Ovary (tissue), 3 donors: ENCODE data around the gene BBS9.

Experiments used
- EP300 ChIP-seq: sonication (generic); formaldehyde crosslinking; IDR thresholded peaks from one replicate; pipeline ENCODE4 v1.6.1; 2017; ENCODE audit warnings: antibody characterized with exemption
- POLR2A ChIP-seq: fragments of 450-650 bp; IDR thresholded peaks from one replicate; pipeline ENCODE4 v1.6.1; 2017; ENCODE audit warnings: antibody characterized with exemption, mild to moderate bottlenecking, moderate library complexity
- TF ChIP-seq, protein P1 (sequence below), 3 donors: fragments of 450-650 bp in 2 of 3; fragments of 200-600 bp in 1 of 3; IDR thresholded peaks; one replicate each; pipeline versions ENCODE4 v1.5.1 to v1.8.0; 2016 to 2022; ENCODE audit warnings: antibody characterized with exemption in 3 of 3, mild to moderate bottlenecking in 1 of 3
- donor health status: DM: no; HTN: no; CAD: no.

DNA sequence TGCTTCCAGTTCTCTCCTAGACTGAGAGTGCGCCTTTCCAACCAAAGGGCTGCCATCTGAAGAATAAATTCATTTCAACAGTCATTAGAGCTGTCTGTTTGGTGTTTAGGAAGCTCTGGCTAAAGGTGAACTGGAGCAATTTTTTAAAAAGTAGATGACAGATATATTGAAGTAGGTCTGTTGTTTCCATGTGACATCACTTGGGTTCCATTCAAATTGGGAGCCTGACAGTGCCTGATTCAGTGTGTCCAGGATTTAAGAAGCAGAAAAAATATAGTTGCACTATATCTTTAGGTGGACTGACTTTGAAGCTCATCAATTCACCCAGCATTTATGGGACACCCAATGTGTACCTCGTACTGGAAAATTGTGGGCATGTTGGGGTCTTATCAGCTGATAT lies 367.7 kb downstream of the BBS9 start:
- TF ChIP-seq, protein P1, sequence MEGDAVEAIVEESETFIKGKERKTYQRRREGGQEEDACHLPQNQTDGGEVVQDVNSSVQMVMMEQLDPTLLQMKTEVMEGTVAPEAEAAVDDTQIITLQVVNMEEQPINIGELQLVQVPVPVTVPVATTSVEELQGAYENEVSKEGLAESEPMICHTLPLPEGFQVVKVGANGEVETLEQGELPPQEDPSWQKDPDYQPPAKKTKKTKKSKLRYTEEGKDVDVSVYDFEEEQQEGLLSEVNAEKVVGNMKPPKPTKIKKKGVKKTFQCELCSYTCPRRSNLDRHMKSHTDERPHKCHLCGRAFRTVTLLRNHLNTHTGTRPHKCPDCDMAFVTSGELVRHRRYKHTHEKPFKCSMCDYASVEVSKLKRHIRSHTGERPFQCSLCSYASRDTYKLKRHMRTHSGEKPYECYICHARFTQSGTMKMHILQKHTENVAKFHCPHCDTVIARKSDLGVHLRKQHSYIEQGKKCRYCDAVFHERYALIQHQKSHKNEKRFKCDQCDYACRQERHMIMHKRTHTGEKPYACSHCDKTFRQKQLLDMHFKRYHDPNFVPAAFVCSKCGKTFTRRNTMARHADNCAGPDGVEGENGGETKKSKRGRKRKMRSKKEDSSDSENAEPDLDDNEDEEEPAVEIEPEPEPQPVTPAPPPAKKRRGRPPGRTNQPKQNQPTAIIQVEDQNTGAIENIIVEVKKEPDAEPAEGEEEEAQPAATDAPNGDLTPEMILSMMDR (IDR thresholded peaks at IDR 0.05): no peak
- TF ChIP-seq POLR2A: no peak
- TF ChIP-seq EP300: no peak
